Neural progenitor cell (in vitro differentiated cells): ENCODE measurements around the gene HELB. TPM values are rescaled to one million over a fixed set of nuclear protein-coding genes. Genes with fewer than 3 reads are reported as not detected.

ENCODE experiments used
- DNase-seq: peaks from one replicate; pipeline ENCODE4 v3.0.0-alpha.2; 2016; ENCODE audit warnings: low spot score
- H2AFZ ChIP-seq: fragments of 200-600 bp; sonication (generic); replicated peaks from 2 replicates; pipeline ENCODE4 v1.6.1; 2016; ENCODE audit warnings: antibody characterized with exemption
- H3F3A ChIP-seq: fragments of 200-600 bp; sonication (generic); 2 replicates; pipeline ENCODE4 v1.6.1; 2016; ENCODE audit warnings: antibody characterized with exemption, low read depth
- H3K27ac ChIP-seq: fragments of 200-600 bp; sonication (generic); 2 replicates; pipeline ENCODE4 v1.5.1; 2016; ENCODE audit warnings: mild to moderate bottlenecking
- H3K27me3 ChIP-seq: fragments of 200-600 bp; sonication (generic); 2 replicates; pipeline ENCODE4 v1.6.1; 2016; ENCODE audit warnings: mild to moderate bottlenecking, moderate library complexity
- H3K36me3 ChIP-seq: fragments of 200-600 bp; sonication (generic); 2 replicates; pipeline ENCODE4 v1.5.1; 2016
- H3K4me1 ChIP-seq: fragments of 200-600 bp; sonication (generic); 2 replicates; pipeline ENCODE4 v1.6.1; 2016; ENCODE audit warnings: mixed run types
- H3K4me2 ChIP-seq: fragments of 200-600 bp; sonication (generic); 2 replicates; pipeline ENCODE4 v1.6.1; 2016
- H3K4me3 ChIP-seq: fragments of 200-600 bp; sonication (generic); 2 replicates; pipeline ENCODE4 v1.5.1; 2016
- H3K79me2 ChIP-seq: fragments of 200-600 bp; sonication (generic); 2 replicates; pipeline ENCODE4 v1.6.1; 2016; ENCODE audit warnings: low read depth
- H3K9ac ChIP-seq: fragments of 200-600 bp; sonication (generic); 2 replicates; pipeline ENCODE4 v1.6.1; 2016
- H3K9me3 ChIP-seq: fragments of 200-600 bp; sonication (generic); 2 replicates; pipeline ENCODE4 v1.5.1; 2016; ENCODE audit warnings: low read depth
- H4K20me1 ChIP-seq: fragments of 200-600 bp; sonication (generic); 2 replicates; pipeline ENCODE4 v1.6.1; 2016; ENCODE audit warnings: low read depth
- H3K27ac Mint-ChIP-seq: 3 replicates; pipeline ENCODE4 v1.8.0; 2021; ENCODE audit warnings: mixed read lengths
- H3K27me3 Mint-ChIP-seq: 2 replicates; pipeline ENCODE4 v1.8.0; 2022; ENCODE audit warnings: low read depth, mild to moderate bottlenecking, inconsistent platforms, moderate library complexity, mixed read lengths; ENCODE audit not compliant: insufficient read depth
- H3K36me3 Mint-ChIP-seq: 3 replicates; pipeline ENCODE4 v1.8.0; 2021; ENCODE audit warnings: mixed read lengths
- H3K4me1 Mint-ChIP-seq: 3 replicates; pipeline ENCODE4 v1.8.0; 2021; ENCODE audit warnings: mixed read lengths
- H3K4me3 Mint-ChIP-seq: 3 replicates; pipeline ENCODE4 v1.8.0; 2021; ENCODE audit warnings: mild to moderate bottlenecking, moderate library complexity, mixed read lengths
- H3K9me3 Mint-ChIP-seq: 3 replicates; pipeline ENCODE4 v1.8.0; 2020; ENCODE audit warnings: mixed read lengths
- CTCF ChIP-seq: fragments of 200-600 bp; sonication (generic); IDR thresholded peaks from 2 replicates; pipeline ENCODE4 v1.5.1; 2017; ENCODE audit warnings: antibody characterized with exemption, mild to moderate bottlenecking
- EZH2 ChIP-seq: fragments of 200-600 bp; sonication (generic); IDR thresholded peaks from 2 replicates; pipeline ENCODE4 v1.6.1; 2017; ENCODE audit warnings: antibody characterized with exemption, mild to moderate bottlenecking, moderate library complexity
- EZH2phosphoT487 ChIP-seq: fragments of 200-600 bp; sonication (generic); IDR thresholded peaks from 2 replicates; pipeline ENCODE4 v1.6.1; 2017; ENCODE audit warnings: antibody characterized with exemption
- total RNA-seq: library from RNA; depleted of rRNA; stranded (reverse); fragments of >200 nt; gene quantifications from 2 replicates; pipeline ENCODE4 v1.2.3, GENCODE V29; 2015; ENCODE audit warnings: low replicate concordance

The HELB gene
- total RNA-seq, 1 donor from 2014 or later: 10.7 TPM

GRCh38 chr12:66375560-66375959 lies 73.3 kb downstream of the HELB start:
- H3K4me3 ChIP-seq: no peak overlapping the region
- no peak overlapping the region for H3K4me2 ChIP-seq
- H3K4me3 Mint-ChIP-seq: no peak overlapping the region
- H3K9ac ChIP-seq: no peak overlapping the region
- TF ChIP-seq EZH2 (no peak), EZH2phosphoT487 (no peak), CTCF (no peak)
- H3K27me3 ChIP-seq: no peaks in the 10 kb centered on the region
- H3F3A ChIP-seq: no peaks in the 10 kb centered on the region
- H3K27me3 Mint-ChIP-seq: no peaks in the 10 kb centered on the region
- H3K4me1 Mint-ChIP-seq: peaks cover 5% of the 10 kb centered on the region
- H3K27ac Mint-ChIP-seq: no peak overlapping the region
- H4K20me1 ChIP-seq: no peaks in the 10 kb centered on the region
- no peak overlapping the region for H3K27ac ChIP-seq
- H3K79me2 ChIP-seq: no peaks in the 10 kb centered on the region
- no peaks in the 10 kb centered on the region for H3K4me1 ChIP-seq
- peaks cover 16% of the 10 kb centered on the region for H3K36me3 Mint-ChIP-seq
- no peaks in the 10 kb centered on the region for H3K9me3 ChIP-seq
- no peak for DNase-seq
- H2AFZ ChIP-seq: no peak overlapping the region
- H3K36me3 ChIP-seq: no peaks in the 10 kb centered on the region
- H3K9me3 Mint-ChIP-seq: no peaks in the 10 kb centered on the region

- Histone ChIP-seq H3K4me3 (no peak overlapping the region), H3K9ac (no peak overlapping the region), H3F3A (no peaks in the 10 kb centered on the region), H2AFZ (no peak overlapping the region), H3K27ac (no peak overlapping the region), H3K79me2 (no peaks in the 10 kb centered on the region), H3K9me3 (no peaks in the 10 kb centered on the region), H3K4me1 (no peaks in the 10 kb centered on the region), H3K27me3 (no peaks in the 10 kb centered on the region), H3K36me3 (no peaks in the 10 kb centered on the region), H4K20me1 (no peaks in the 10 kb centered on the region), H3K4me2 (no peak overlapping the region)
- no peaks in the 10 kb centered on the region for H3K9me3 Mint-ChIP-seq
- TF ChIP-seq EZH2 (no peak), EZH2phosphoT487 (no peak), CTCF (no peak)
- no peaks in the 10 kb centered on the region for H3K27me3 Mint-ChIP-seq
- H3K27ac Mint-ChIP-seq: no peak overlapping the region
- peaks cover 5% of the 10 kb centered on the region for H3K4me1 Mint-ChIP-seq
- DNase-seq: no peak
- H3K36me3 Mint-ChIP-seq: peaks cover 20% of the 10 kb centered on the region
- no peak overlapping the region for H3K4me3 Mint-ChIP-seq
Measured at GRCh38 chr12:66379616-66380015, 77.3 kb downstream of the HELB start.

- no peak overlapping the region for H3K9ac ChIP-seq
- H3K4me1 Mint-ChIP-seq: peaks cover 5% of the 10 kb centered on the region
- H3K27ac ChIP-seq: no peak overlapping the region
- H3K27ac Mint-ChIP-seq: no peak overlapping the region
- TF ChIP-seq CTCF (no peak), EZH2 (no peak)
- no peak overlapping the region for H3K4me3 ChIP-seq
- no peaks in the 10 kb centered on the region for H3F3A ChIP-seq
- no peaks in the 10 kb centered on the region for H3K9me3 ChIP-seq
- no peaks in the 10 kb centered on the region for H4K20me1 ChIP-seq
- no peaks in the 10 kb centered on the region for H3K4me1 ChIP-seq
- peaks cover 20% of the 10 kb centered on the region for H3K36me3 Mint-ChIP-seq
- no peaks in the 10 kb centered on the region for H3K27me3 ChIP-seq
- no peaks in the 10 kb centered on the region for H3K27me3 Mint-ChIP-seq
- H3K36me3 ChIP-seq: no peaks in the 10 kb centered on the region
- no peak overlapping the region for H3K4me3 Mint-ChIP-seq
- H3K9me3 Mint-ChIP-seq: no peaks in the 10 kb centered on the region
- no peaks in the 10 kb centered on the region for H3K79me2 ChIP-seq
- no peak overlapping the region for H3K4me2 ChIP-seq
- no peak overlapping the region for H2AFZ ChIP-seq
- DNase-seq: no peak
Measured at GRCh38 chr12:66380769-66381535, 78.7 kb downstream of the HELB start.
